GM12878 (cell line): ENCODE measurements around the gene IER5L. TPM values are rescaled to one million over a fixed set of nuclear protein-coding genes. Genes with fewer than 3 reads are reported as not detected.

Experiments
- ATF7 ChIP-seq: fragments of 450-650 bp; IDR thresholded peaks from 2 replicates; pipeline ENCODE4 v1.6.1; 2016; ENCODE audit warnings: low read depth, mild to moderate bottlenecking
- CHD1 ChIP-seq: IDR thresholded peaks from 2 replicates; pipeline ENCODE4 v1.6.1; 2012; ENCODE audit warnings: low read depth, low read length, improper control_type of control experiment
- DPF2 ChIP-seq: fragments of 450-650 bp; IDR thresholded peaks from 2 replicates; pipeline ENCODE4 v1.6.1; 2017; ENCODE audit warnings: mild to moderate bottlenecking
- EGR1 ChIP-seq, 2 experiments: IDR thresholded peaks; 1 replicate in 1 of 2; 2 replicates in 1 of 2; pipeline ENCODE4 v1.6.1; 2011 to 2012; ENCODE audit warnings: low read depth in 2 of 2, low read length in 2 of 2, borderline replicate concordance in 1 of 2, mild to moderate bottlenecking in 1 of 2, moderate library complexity in 1 of 2
- FOXK2 ChIP-seq: fragments of 450-650 bp; IDR thresholded peaks from 2 replicates; pipeline ENCODE4 v1.6.1; 2017; ENCODE audit warnings: mild to moderate bottlenecking, moderate library complexity
- HSF1 ChIP-seq: fragments of 150-350 bp; IDR thresholded peaks from 2 replicates; pipeline ENCODE4 v1.6.1; 2014; ENCODE audit warnings: mild to moderate bottlenecking, low read depth, low read length
- IKZF1 ChIP-seq: fragments of 450-650 bp; conservative IDR thresholded peaks from 2 replicates; pipeline ENCODE4 v1.6.1; 2017; ENCODE audit warnings: antibody characterized with exemption, mild to moderate bottlenecking
- JUNB ChIP-seq: IDR thresholded peaks from 2 replicates; pipeline ENCODE4 v1.6.1; 2016; ENCODE audit warnings: antibody characterized with exemption, mild to moderate bottlenecking
- KAT2A ChIP-seq: conservative IDR thresholded peaks from 2 replicates; pipeline ENCODE4 v1.6.1; 2011; ENCODE audit warnings: low read depth, low read length; ENCODE audit not compliant: control insufficient read depth
- KLF5 ChIP-seq: fragments of 450-650 bp; IDR thresholded peaks from 2 replicates; pipeline ENCODE4 v1.6.1; 2014; ENCODE audit warnings: mild to moderate bottlenecking; ENCODE audit not compliant: partially characterized antibody
- MEF2B ChIP-seq: fragments of 450-650 bp; IDR thresholded peaks from 2 replicates; pipeline ENCODE4 v1.6.1; 2018; ENCODE audit warnings: mild to moderate bottlenecking, moderate library complexity; ENCODE audit not compliant: partially characterized antibody, poor library complexity, severe bottlenecking
- NR2C1 ChIP-seq: fragments of 450-650 bp; IDR thresholded peaks from 2 replicates; pipeline ENCODE4 v1.6.1; 2017; ENCODE audit warnings: antibody characterized with exemption, mild to moderate bottlenecking, moderate library complexity
- POLR2A ChIP-seq: IDR thresholded peaks from 2 replicates; pipeline ENCODE4 v1.6.1; 2011; ENCODE audit warnings: low read depth, mild to moderate bottlenecking, low read length
- POU2F2 ChIP-seq: IDR thresholded peaks from 3 replicates; pipeline ENCODE4 v1.6.1; 2011; ENCODE audit warnings: low read depth, mild to moderate bottlenecking, low read length, borderline replicate concordance
- RB1 ChIP-seq: fragments of 450-650 bp; formaldehyde crosslinking; IDR thresholded peaks from 2 replicates; pipeline ENCODE4 v1.6.1; 2017; ENCODE audit warnings: mild to moderate bottlenecking, borderline replicate concordance
- RELA ChIP-seq: fragments of 450-650 bp; IDR thresholded peaks from 2 replicates; pipeline ENCODE4 v1.8.0; 2014; ENCODE audit warnings: borderline replicate concordance; ENCODE audit not compliant: partially characterized antibody
- SREBF1 ChIP-seq: IDR thresholded peaks from 2 replicates; pipeline ENCODE4 v1.6.1; 2012; ENCODE audit warnings: mild to moderate bottlenecking, low read length
- SUPT20H ChIP-seq: IDR thresholded peaks from 2 replicates; pipeline ENCODE4 v1.6.1; 2011; ENCODE audit warnings: low read depth, mild to moderate bottlenecking, low read length, moderate library complexity, borderline replicate concordance; ENCODE audit not compliant: control insufficient read depth
- SUZ12 ChIP-seq: fragments of 200-600 bp; sonication (generic); IDR thresholded peaks from one replicate; pipeline ENCODE4 v1.6.1; 2018; ENCODE audit warnings: antibody characterized with exemption, mild to moderate bottlenecking; ENCODE audit not compliant: unreplicated experiment
- TARDBP ChIP-seq: IDR thresholded peaks from 2 replicates; pipeline ENCODE4 v1.6.1; 2016; ENCODE audit warnings: borderline replicate concordance
- YBX1 ChIP-seq: fragments of 450-650 bp; IDR thresholded peaks from 2 replicates; pipeline ENCODE4 v1.6.1; 2016; ENCODE audit warnings: antibody characterized with exemption
- polyA plus RNA-seq, 11 experiments: library from polyadenylated mRNA; depleted of rRNA in 4 of 11; unstranded in 6 of 11; stranded (reverse) in 5 of 11; fragments of >200 nt; fragmentation: Nextera tagmentation in 4 of 11; fragmentation: Illumina TruSeq in 1 of 11; extraction: Ambion mirVana in 4 of 11; extraction: Trizol in 1 of 11; gene quantifications; 1 replicate in 1 of 11; 2 replicates in 10 of 11; pipeline versions ENCODE4 v1.2.1 to v1.2.3, GENCODE V29; 2011 to 2016; ENCODE audit warnings: inconsistent platforms in 2 of 11, missing spikeins in 2 of 11, low read depth in 1 of 11
- total RNA-seq, 4 experiments: library from RNA; depleted of rRNA in 3 of 4; stranded (reverse); fragments of >200 nt in 3 of 4; fragmentation: Illumina TruSeq in 1 of 4; extraction: Trizol in 1 of 4; gene quantifications; 2 replicates each; pipeline versions ENCODE4 v1.2.1 to v1.2.3, GENCODE V29; 2013 to 2021
- TF ChIP-seq, protein P1 (sequence below): IDR thresholded peaks from 2 replicates; pipeline ENCODE4 v1.6.1; 2012; ENCODE audit warnings: low read depth, low read length, improper control_type of control experiment
- TF ChIP-seq, protein P2 (sequence below): fragments of 450-650 bp; IDR thresholded peaks from 2 replicates; pipeline ENCODE4 v1.6.1; 2017; ENCODE audit warnings: antibody characterized with exemption, mild to moderate bottlenecking, moderate library complexity
- TF ChIP-seq, protein P3 (sequence below): fragments of 450-650 bp; IDR thresholded peaks from 2 replicates; pipeline ENCODE4 v1.6.1; 2016; ENCODE audit warnings: mild to moderate bottlenecking

The IER5L gene
- total and polyA plus RNA-seq, 10 of the 15 experiments (the other 5 are each of a cell fraction or from before 2014, with no cell fraction given), result 0.04 to 1.4 (median 0.17) TPM

GRCh38 chr9:129141066-129142041 is 36.7 kb downstream of the IER5L start (continued):
- TF ChIP-seq SREBF1 (0 out of 2 replicates have a peak, but pooled peaks have one; percentile 25), RELA (no peak), KLF5 (peak; percentile 74), HSF1 (peak; percentile 87; the same call in 1 of the 2 replicates), IKZF1 (peak; percentile 96), NR2C1 (no peak), DPF2 (peak; percentile 84), YBX1 (no peak), ATF7 (peak; percentile 99), SUPT20H (no peak), SUZ12 (no peak), KAT2A (no peak), EGR1 (IDR thresholded peaks at IDR 0.05; ENCODE audit: borderline replicate concordance in 1 of 2, low read depth in 2 of 2, low read length in 2 of 2) (no peak), RB1 (no peak), CHD1 (no peak; the same call in 1 of the 2 replicates), FOXK2 (peak; percentile 79; the same call in 1 of the 2 replicates), POLR2A (no peak), MEF2B (peak; percentile 60), POU2F2 (peak; percentile 43; the same call in 1 of the 3 replicates), JUNB (0 out of 2 replicates have a peak, but pooled peaks have one; percentile 40), TARDBP (no peak)
- TF ChIP-seq, protein P1, sequence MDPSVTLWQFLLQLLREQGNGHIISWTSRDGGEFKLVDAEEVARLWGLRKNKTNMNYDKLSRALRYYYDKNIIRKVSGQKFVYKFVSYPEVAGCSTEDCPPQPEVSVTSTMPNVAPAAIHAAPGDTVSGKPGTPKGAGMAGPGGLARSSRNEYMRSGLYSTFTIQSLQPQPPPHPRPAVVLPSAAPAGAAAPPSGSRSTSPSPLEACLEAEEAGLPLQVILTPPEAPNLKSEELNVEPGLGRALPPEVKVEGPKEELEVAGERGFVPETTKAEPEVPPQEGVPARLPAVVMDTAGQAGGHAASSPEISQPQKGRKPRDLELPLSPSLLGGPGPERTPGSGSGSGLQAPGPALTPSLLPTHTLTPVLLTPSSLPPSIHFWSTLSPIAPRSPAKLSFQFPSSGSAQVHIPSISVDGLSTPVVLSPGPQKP, result no peak
- TF ChIP-seq, protein P2, sequence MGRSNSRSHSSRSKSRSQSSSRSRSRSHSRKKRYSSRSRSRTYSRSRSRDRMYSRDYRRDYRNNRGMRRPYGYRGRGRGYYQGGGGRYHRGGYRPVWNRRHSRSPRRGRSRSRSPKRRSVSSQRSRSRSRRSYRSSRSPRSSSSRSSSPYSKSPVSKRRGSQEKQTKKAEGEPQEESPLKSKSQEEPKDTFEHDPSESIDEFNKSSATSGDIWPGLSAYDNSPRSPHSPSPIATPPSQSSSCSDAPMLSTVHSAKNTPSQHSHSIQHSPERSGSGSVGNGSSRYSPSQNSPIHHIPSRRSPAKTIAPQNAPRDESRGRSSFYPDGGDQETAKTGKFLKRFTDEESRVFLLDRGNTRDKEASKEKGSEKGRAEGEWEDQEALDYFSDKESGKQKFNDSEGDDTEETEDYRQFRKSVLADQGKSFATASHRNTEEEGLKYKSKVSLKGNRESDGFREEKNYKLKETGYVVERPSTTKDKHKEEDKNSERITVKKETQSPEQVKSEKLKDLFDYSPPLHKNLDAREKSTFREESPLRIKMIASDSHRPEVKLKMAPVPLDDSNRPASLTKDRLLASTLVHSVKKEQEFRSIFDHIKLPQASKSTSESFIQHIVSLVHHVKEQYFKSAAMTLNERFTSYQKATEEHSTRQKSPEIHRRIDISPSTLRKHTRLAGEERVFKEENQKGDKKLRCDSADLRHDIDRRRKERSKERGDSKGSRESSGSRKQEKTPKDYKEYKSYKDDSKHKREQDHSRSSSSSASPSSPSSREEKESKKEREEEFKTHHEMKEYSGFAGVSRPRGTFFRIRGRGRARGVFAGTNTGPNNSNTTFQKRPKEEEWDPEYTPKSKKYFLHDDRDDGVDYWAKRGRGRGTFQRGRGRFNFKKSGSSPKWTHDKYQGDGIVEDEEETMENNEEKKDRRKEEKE, result peak; percentile 77; the same call in 1 of the 2 replicates
- TF ChIP-seq, protein P3, sequence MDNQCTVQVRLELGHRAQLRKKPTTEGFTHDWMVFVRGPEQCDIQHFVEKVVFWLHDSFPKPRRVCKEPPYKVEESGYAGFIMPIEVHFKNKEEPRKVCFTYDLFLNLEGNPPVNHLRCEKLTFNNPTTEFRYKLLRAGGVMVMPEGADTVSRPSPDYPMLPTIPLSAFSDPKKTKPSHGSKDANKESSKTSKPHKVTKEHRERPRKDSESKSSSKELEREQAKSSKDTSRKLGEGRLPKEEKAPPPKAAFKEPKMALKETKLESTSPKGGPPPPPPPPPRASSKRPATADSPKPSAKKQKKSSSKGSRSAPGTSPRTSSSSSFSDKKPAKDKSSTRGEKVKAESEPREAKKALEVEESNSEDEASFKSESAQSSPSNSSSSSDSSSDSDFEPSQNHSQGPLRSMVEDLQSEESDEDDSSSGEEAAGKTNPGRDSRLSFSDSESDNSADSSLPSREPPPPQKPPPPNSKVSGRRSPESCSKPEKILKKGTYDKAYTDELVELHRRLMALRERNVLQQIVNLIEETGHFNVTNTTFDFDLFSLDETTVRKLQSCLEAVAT, result peak; percentile 80
